Panc1 (cell line): ENCODE results near the gene NOX3. TPM values are rescaled to one million over a fixed set of nuclear protein-coding genes. Genes with fewer than 3 reads are reported as not detected.

Source experiments
- ATAC-seq: fragments of 200-7000 bp; cut with Tn5 transposase; 2 replicates; pipeline ENCODE4 v1.9.1; 2020; ENCODE audit warnings: mild to moderate bottlenecking, moderate library complexity
- BruUV-seq: library from RNA; stranded (reverse); fragments of 400-500 nt; replicated peaks from 2 replicates; lab custom pipeline; 2021; lab: Mats Ljungman, UMichigan
- CTCF ChIA-PET: fragments of 300-600 bp; sonication (Branson Sonifier 250); formaldehyde crosslinking; loops from one replicate; lab custom pipeline; 2022; ENCODE audit warnings: antibody characterized with exemption; lab: Charles Lee
- POLR2A ChIA-PET: fragments of 300-600 bp; sonication (Branson Sonifier 250); formaldehyde crosslinking; loops from one replicate; lab custom pipeline; 2022; ENCODE audit warnings: antibody characterized with exemption; lab: Charles Lee
- DNase-seq: peaks from one replicate; pipeline ENCODE4 v3.0.0-alpha.2; 2010; ENCODE audit warnings: low read depth, low spot score
- H3K27ac ChIP-seq: 2 replicates; pipeline ENCODE4 v1.5.1; 2011; ENCODE audit warnings: mild to moderate bottlenecking, low read length, inconsistent platforms
- H3K27me3 ChIP-seq: fragments of 200-500 bp; sonication (Bioruptor generic); 2 replicates; pipeline ENCODE4 v1.6.0; 2014; ENCODE audit warnings: low read length, inconsistent platforms; ENCODE audit not compliant: control insufficient read depth, insufficient read depth
- H3K36me3 ChIP-seq: fragments of 200-500 bp; sonication (Bioruptor generic); 2 replicates; pipeline ENCODE4 v1.5.1; 2014; ENCODE audit warnings: inconsistent platforms, mild to moderate bottlenecking, low read length, moderate library complexity; ENCODE audit not compliant: control insufficient read depth, insufficient read depth
- H3K4me1 ChIP-seq: 2 replicates; pipeline ENCODE4 v1.5.1; 2011; ENCODE audit warnings: inconsistent platforms, mild to moderate bottlenecking, low read length, moderate library complexity; ENCODE audit not compliant: control insufficient read depth, insufficient read depth
- H3K4me3 ChIP-seq, 2 experiments: 2 replicates each; pipeline ENCODE4 v1.5.1; 2011 to 2012; ENCODE audit warnings: low read depth in 2 of 2, low read length in 2 of 2, mild to moderate bottlenecking in 2 of 2, inconsistent platforms in 1 of 2, moderate library complexity in 1 of 2
- H3K9me3 ChIP-seq: fragments of 200-500 bp; sonication (Bioruptor generic); 2 replicates; pipeline ENCODE4 v1.5.1; 2014; ENCODE audit warnings: low read depth, mild to moderate bottlenecking, inconsistent platforms, low read length, moderate library complexity; ENCODE audit not compliant: control insufficient read depth, insufficient read depth
- CTCF ChIP-seq: fragments of 450-650 bp; IDR thresholded peaks from 2 replicates; pipeline ENCODE4 v1.5.1; 2017; ENCODE audit warnings: mild to moderate bottlenecking
- POLR2AphosphoS5 ChIP-seq: IDR thresholded peaks from 2 replicates; pipeline ENCODE4 v1.6.1; 2012; ENCODE audit warnings: mild to moderate bottlenecking, low read depth, low read length, moderate library complexity
- REST ChIP-seq, 2 experiments: IDR thresholded peaks; 2 replicates each; pipeline ENCODE4 v1.6.1; 2011 to 2012; ENCODE audit warnings: low read depth in 2 of 2, control low read depth in 1 of 2, low read length in 1 of 2, mild to moderate bottlenecking in 1 of 2, moderate library complexity in 1 of 2; ENCODE audit not compliant: insufficient read depth in 1 of 2
- SIN3A ChIP-seq: IDR thresholded peaks from 2 replicates; pipeline ENCODE4 v1.6.1; 2012; ENCODE audit warnings: low read depth, mild to moderate bottlenecking, low read length, moderate library complexity, borderline replicate concordance; ENCODE audit not compliant: insufficient read depth
- TCF7L2 ChIP-seq: IDR thresholded peaks from 2 replicates; pipeline ENCODE4 v1.6.1; 2011; ENCODE audit warnings: mild to moderate bottlenecking, low read depth, low read length, inconsistent platforms
- in situ Hi-C: cut with HindIII; loops from 2 replicates; pipeline ENCODE4 v1.10.0; 2016; ENCODE audit warnings: low sequenced_read_pairs, low pct_unique_long_range_greater_than_20kb
- intact Hi-C: fragments of 100-400 bp; cut with micrococcal nuclease; formaldehyde crosslinking; loops from one replicate; pipeline ENCODE4 v1.10.0; 2022; ENCODE audit not compliant: unreplicated experiment
- total RNA-seq: library from RNA; stranded (reverse); gene quantifications from one replicate; pipeline ENCODE4 v1.2.1, GENCODE V29; 2021; ENCODE audit not compliant: unreplicated experiment

The NOX3 gene
- total RNA-seq, 1 experiment from 2014 or later, result not detected

GRCh38 chr6:155388591-155388990 lies 67.0 kb downstream of the NOX3 start:
- CTCF ChIA-PET, result no interaction called here
- H3K9me3 ChIP-seq, result no peaks in the 10 kb centered on the region
- BruUV-seq, result no TSS peak

GRCh38 chr6:155387481-155387880 lies 68.2 kb downstream of the NOX3 start:
- POLR2A ChIA-PET, result no interaction called here
- DNase-seq, result no peak
- intact Hi-C loops, result no loop called here
- no TSS peak for BruUV-seq
- CTCF ChIA-PET, result no interaction called here
- no peak overlapping the region for H3K4me3 ChIP-seq
- no peaks in the 10 kb centered on the region for H3K27me3 ChIP-seq
- no peak for TF ChIP-seq CTCF
- TF ChIP-seq SIN3A, result no peak
- no peak for TF ChIP-seq POLR2AphosphoS5
- no peak for TF ChIP-seq TCF7L2
- no peak for TF ChIP-seq REST (IDR thresholded peaks at IDR 0.05; ENCODE audit: insufficient read depth in 1 of 2, low read depth in 2 of 2, low read length in 1 of 2)
- no peaks in the 10 kb centered on the region for H3K4me1 ChIP-seq
- in situ Hi-C loops, result no loop called here
- H3K36me3 ChIP-seq, result no peaks in the 10 kb centered on the region
- no peak for ATAC-seq
- no peak overlapping the region for H3K27ac ChIP-seq
- H3K9me3 ChIP-seq, result no peaks in the 10 kb centered on the region

More at GRCh38 chr6:155388591-155388990, 67.0 kb downstream of the NOX3 start:
- in situ Hi-C loops (no loop called here), intact Hi-C loops (no loop called here)
- TF ChIP-seq SIN3A (no peak), REST (IDR thresholded peaks at IDR 0.05; ENCODE audit: insufficient read depth in 1 of 2, low read depth in 2 of 2, low read length in 1 of 2) (no peak), TCF7L2 (no peak), POLR2AphosphoS5 (no peak), CTCF (no peak)
- ATAC-seq, result no peak
- no peak for DNase-seq
- Histone ChIP-seq H3K36me3 (no peaks in the 10 kb centered on the region), H3K4me3 (no peak overlapping the region), H3K27me3 (no peaks in the 10 kb centered on the region), H3K4me1 (no peaks in the 10 kb centered on the region), H3K27ac (no peak overlapping the region)
- POLR2A ChIA-PET, result no interaction called here
